ENCODE measurements around the gene SEC14L2. TPM values are rescaled to one million over a fixed set of nuclear protein-coding genes. Genes with fewer than 3 reads are reported as not detected.

The SEC14L2 gene
- total RNA-seq, 1 donor from 2014 or later: 13.2 TPM

DNA sequence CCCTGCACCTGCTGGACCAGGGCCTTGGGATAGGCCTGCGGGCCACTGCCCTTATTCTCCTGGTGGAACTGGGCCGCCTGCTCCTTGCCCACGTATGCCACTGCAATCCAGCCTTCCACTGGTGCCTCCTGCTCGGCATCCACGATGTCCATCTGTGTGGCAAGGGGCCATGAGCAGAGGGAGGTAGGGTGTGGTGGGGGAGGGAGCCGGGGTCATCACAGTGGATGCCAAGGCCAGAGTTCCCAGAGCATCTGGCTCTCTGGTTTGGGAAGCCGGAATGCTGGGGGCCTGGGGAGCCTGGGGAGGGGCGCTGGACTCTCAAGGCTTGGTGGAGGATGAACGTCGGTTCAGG is 10.2 kb upstream of the SEC14L2 start:
- Mint-ChIP-seq H3K9me3 (ENCODE audit: low read depth) (no peaks in the 10 kb centered on the region), H3K4me1 (ENCODE audit: low read depth) (peaks cover 10% of the 10 kb centered on the region), H3K27ac (peak overlapping the region; percentile 79), H3K4me3 (ENCODE audit: low read depth) (peak overlapping the region; percentile 77), H3K27me3 (peaks cover 5% of the 10 kb centered on the region), H3K36me3 (ENCODE audit: insufficient read depth) (peaks cover 1% of the 10 kb centered on the region)
- no peak for DNase-seq (ENCODE audit: low spot score, unreplicated experiment)
- TF ChIP-seq CTCF (IDR thresholded peaks at IDR 0.05; ENCODE audit: unreplicated experiment): no peak

DNA sequence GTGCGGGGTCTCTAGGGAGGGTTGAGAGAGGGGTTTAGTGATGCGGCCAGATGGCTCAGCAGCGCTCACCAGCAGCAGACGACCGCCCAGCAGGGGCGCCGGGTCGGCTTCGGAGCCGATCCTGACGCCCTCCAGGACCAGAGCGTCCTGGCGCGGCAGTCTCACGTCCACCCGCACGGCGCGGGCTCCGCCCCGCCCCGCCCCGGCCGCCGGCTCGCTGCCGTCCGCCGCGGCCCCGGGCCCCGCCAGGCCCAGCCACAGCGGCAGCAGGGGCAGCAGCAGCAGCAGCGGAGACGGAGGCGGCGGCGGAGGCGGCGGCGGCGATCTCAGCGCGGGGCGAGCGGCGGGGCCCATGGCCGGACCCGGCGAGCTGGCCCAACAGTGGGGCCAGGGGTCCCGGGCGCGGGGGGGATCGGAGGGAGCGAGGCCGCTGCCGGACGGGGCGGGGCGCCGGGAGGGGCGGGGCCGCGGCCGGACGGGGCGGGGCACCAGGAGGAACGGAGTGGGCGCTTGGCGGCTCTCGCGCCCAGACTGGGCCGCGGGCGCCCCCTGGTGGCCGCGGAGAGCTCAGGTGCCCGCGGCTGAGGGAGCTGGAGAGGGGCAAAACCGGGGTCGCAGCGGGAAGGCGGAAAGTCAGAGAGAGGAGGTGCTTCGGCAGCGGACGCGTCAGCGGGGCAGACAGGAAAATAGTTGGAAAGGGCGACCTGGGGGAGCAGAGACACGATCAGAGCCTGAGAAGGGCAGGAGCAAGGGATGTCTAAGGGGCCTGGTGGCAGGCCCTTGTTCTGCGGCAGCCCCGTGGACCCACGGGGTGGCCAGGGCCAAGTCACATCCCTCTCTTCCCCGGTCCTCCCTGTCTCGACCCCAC is 9.6 kb upstream of the SEC14L2 start, which contains the start of gene RNF215:
RNF215 (minus strand) TSS at position 452 of the 868 bp plus-strand sequence; CDS start at position 354, 98 bp downstream.
- TF ChIP-seq CTCF (IDR thresholded peaks at IDR 0.05; ENCODE audit: unreplicated experiment): peak; percentile 97
- peak within 1 kb of the TSS; percentile 77 for H3K4me3 Mint-ChIP-seq (ENCODE audit: low read depth)
- H3K27ac Mint-ChIP-seq: peak within 1 kb of the TSS; percentile 79
- DNase-seq (ENCODE audit: low spot score, unreplicated experiment): peak; percentile 89
- H3K4me1 Mint-ChIP-seq (ENCODE audit: low read depth): peaks cover 10% of the 10 kb centered on the region
- no peaks in the 10 kb centered on the region for H3K9me3 Mint-ChIP-seq (ENCODE audit: low read depth)
- H3K36me3 Mint-ChIP-seq (ENCODE audit: insufficient read depth): peaks cover 1% of the 10 kb centered on the region
- H3K27me3 Mint-ChIP-seq: peaks cover 5% of the 10 kb centered on the region

- Mint-ChIP-seq H3K27me3 (peaks cover 18% of the 10 kb centered on the region), H3K36me3 (ENCODE audit: insufficient read depth) (no peaks in the 10 kb centered on the region), H3K4me3 (ENCODE audit: low read depth) (no peak overlapping the region)
These were observed 5.7 kb upstream of the SEC14L2 start for GRCh38 chr22:30390974-30391691.

GRCh38 chr22:30392661-30393321 is 4.0 kb upstream of the SEC14L2 start:
- H3K9me3 Mint-ChIP-seq (ENCODE audit: low read depth): no peaks in the 10 kb centered on the region
- peaks cover 4% of the 10 kb centered on the region for H3K4me1 Mint-ChIP-seq (ENCODE audit: low read depth)
- peaks cover 19% of the 10 kb centered on the region for H3K27me3 Mint-ChIP-seq
- H3K27ac Mint-ChIP-seq: no peak overlapping the region
- no peak for TF ChIP-seq CTCF (IDR thresholded peaks at IDR 0.05; ENCODE audit: unreplicated experiment)
- no peaks in the 10 kb centered on the region for H3K36me3 Mint-ChIP-seq (ENCODE audit: insufficient read depth)
- no peak for DNase-seq (ENCODE audit: low spot score, unreplicated experiment)
- H3K4me3 Mint-ChIP-seq (ENCODE audit: low read depth): no peak overlapping the region

More at GRCh38 chr22:30390974-30391691, 5.7 kb upstream of the SEC14L2 start:
- H3K9me3 Mint-ChIP-seq (ENCODE audit: low read depth): no peaks in the 10 kb centered on the region
- peak overlapping the region; percentile 91 for H3K27ac Mint-ChIP-seq
- H3K4me1 Mint-ChIP-seq (ENCODE audit: low read depth): peaks cover 11% of the 10 kb centered on the region
- peak; percentile 71 for TF ChIP-seq CTCF (IDR thresholded peaks at IDR 0.05; ENCODE audit: unreplicated experiment)
- peak; percentile 20 for DNase-seq (ENCODE audit: low spot score, unreplicated experiment)

DNA sequence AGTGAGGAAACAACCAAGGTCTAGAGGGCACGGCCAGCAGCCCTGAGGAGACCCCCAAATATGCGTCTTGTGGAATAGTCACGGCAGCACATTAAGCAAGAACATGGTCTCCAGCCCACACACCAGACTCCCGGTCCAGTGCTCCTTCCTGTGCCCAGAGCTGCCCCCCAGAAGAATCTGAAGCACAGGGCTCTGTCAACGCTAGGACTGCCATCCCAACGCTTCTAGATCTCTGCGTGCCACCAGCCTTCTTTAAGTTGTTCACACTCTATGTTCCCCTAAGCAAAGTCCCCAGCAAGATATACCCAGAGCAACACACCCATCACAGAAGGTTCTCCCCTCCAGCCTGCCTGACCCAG is 3.5 kb upstream of the SEC14L2 start:
- peaks cover 10% of the 10 kb centered on the region for H3K4me1 Mint-ChIP-seq (ENCODE audit: low read depth)
- H3K36me3 Mint-ChIP-seq (ENCODE audit: insufficient read depth): no peaks in the 10 kb centered on the region
- TF ChIP-seq CTCF (IDR thresholded peaks at IDR 0.05; ENCODE audit: unreplicated experiment): no peak
- H3K9me3 Mint-ChIP-seq (ENCODE audit: low read depth): no peaks in the 10 kb centered on the region
- no peak for DNase-seq (ENCODE audit: low spot score, unreplicated experiment)
- peaks cover 25% of the 10 kb centered on the region for H3K27me3 Mint-ChIP-seq
- peak overlapping the region; percentile 37 for H3K27ac Mint-ChIP-seq
- no peak overlapping the region for H3K4me3 Mint-ChIP-seq (ENCODE audit: low read depth)

Measured in progenitor cell of endocrine pancreas (in vitro differentiated cells).